Coronary artery (tissue), 2 donors: Measurements from ENCODE around the gene TUBGCP4.

ENCODE experiments used
- DNase-seq: peaks from one replicate; pipeline ENCODE4 v3.0.0-alpha.2; 2017; ENCODE audit warnings: low spot score
- H3K27ac ChIP-seq, 2 donors: fragments of 200-600 bp; sonication (generic); one replicate each; pipeline ENCODE4 v1.5.1; 2016 to 2019
- H3K4me3 ChIP-seq: fragments of 200-600 bp; sonication (generic); 2 replicates; pipeline ENCODE4 v1.5.1; 2016; ENCODE audit warnings: mild to moderate bottlenecking, moderate library complexity
- CTCF ChIP-seq: fragments of 200-600 bp; sonication (generic); IDR thresholded peaks from one replicate; pipeline ENCODE4 v1.5.1; 2019; ENCODE audit warnings: antibody characterized with exemption

The TUBGCP4 gene

DNA sequence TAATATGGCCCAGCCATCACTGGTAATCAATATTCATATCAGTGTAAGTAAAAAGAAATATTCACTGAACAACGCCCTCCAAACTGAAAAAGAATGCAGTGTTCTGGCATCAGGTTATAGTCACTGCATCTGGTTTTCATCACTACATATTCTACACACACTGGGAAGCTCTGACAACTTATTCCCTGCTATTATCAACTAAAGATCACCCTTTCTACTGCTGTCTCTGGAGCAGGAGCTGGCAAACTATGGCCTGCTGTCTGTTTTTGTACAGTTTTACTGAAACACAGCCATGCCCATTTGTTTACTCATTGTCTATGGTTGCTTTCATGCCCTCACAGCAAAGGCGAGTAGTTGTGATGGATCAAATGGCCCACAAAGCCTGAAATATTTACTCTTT lies 35.3 kb downstream of the TUBGCP4 start:
- Histone ChIP-seq H3K4me3 (no peak overlapping the region), H3K27ac (no peak overlapping the region)
- TF ChIP-seq CTCF: no peak
- no peak for DNase-seq

DNA sequence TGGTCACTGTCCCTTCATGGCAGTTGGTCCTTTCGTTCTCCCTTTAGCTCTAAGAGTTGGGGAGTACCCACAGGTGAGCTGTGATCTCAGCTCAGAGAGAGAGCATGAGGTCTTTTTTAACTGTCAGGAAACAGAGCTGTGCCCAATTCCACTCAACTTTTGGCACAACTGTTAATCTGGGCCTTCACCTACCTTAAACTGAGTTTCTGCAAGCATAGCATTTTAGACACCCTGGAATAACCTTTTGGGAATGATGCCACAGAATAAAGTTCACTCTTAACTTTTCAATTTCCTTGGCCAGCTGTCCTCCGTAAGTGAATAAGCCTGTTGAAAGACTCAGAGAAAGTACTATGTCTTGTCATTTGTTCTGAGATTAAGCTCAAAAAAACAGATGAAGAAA lies 35.9 kb downstream of the TUBGCP4 start:
- no peak for TF ChIP-seq CTCF
- DNase-seq: no peak
- Histone ChIP-seq H3K4me3 (no peak overlapping the region), H3K27ac (no peak overlapping the region)

DNA sequence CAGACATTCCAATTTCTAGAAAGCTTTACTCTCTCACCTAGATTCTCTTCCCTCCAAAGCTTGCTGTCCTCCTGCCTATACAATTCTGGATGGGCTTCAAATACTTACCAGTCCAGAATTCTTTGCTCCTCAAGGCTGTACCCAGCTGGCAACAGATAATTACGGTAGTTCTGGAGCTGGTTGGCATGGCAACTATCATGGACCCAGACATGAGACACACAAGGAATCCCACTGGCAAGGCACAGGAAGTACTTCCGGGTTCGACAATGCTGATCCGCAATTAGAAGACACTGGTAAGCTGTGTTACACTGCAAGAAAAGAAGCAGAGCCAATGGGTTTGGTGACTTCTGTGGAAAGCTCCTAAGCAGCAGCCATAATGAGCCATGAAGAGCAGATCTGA lies 37.9 kb downstream of the TUBGCP4 start:
- no peak for DNase-seq

GRCh38 chr15:43410572-43411214 lies 39.8 kb downstream of the TUBGCP4 start:
- Histone ChIP-seq H3K4me3 (no peak overlapping the region), H3K27ac (no peak overlapping the region)
- DNase-seq: no peak
- no peak for TF ChIP-seq CTCF

More for the DNA sequence above, 37.9 kb downstream of the TUBGCP4 start:
- no peak overlapping the region for H3K4me3 ChIP-seq
- no peak overlapping the region for H3K27ac ChIP-seq
- TF ChIP-seq CTCF: no peak

DNA sequence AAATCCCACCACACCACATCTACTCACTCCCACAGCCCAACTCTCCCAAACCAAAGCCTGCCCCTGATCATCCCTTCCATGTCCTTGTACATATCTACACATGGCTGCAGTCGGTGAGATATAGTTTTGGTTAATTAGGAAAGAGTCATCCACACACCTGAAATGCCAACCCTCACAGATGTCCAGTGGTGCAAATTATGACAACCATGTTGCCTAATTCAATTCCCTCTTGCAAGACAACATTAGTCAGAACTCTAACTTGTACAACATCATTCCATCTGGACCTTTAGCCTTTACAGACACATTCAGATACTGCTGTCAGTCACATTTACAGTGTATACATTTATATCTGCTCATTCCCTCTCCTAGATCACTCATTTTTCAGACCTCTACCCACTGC lies 41.2 kb downstream of the TUBGCP4 start:
- TF ChIP-seq CTCF: no peak
- Histone ChIP-seq H3K27ac (no peak overlapping the region), H3K4me3 (no peak overlapping the region)
- DNase-seq: no peak

DNA sequence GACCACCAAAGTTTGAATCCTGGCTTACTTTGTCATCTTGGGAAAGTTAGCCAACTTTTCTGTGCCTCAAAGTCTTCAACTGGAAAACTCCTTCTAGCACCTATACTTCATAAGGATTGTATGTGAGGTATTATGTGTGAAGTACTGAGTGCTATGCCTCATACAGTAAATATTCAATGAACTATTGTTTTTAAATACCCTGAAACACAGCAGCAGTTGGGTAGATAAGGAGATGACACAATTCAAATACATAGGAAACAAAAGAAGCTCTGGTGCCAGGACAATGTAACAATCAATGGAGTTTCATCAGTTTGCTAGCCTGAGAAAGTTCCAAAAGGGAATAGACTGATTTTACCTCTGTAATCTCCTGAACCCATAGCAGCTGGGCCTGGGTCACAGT lies 43.3 kb downstream of the TUBGCP4 start:
- H3K27ac ChIP-seq: no peak overlapping the region
- DNase-seq: no peak
- TF ChIP-seq CTCF: no peak
- H3K4me3 ChIP-seq: no peak overlapping the region

- H3K27ac ChIP-seq: no peak overlapping the region
- no peak for TF ChIP-seq CTCF
- DNase-seq: no peak
These were observed 49.5 kb downstream of the TUBGCP4 start for GRCh38 chr15:43420435-43420834.

More at GRCh38 chr15:43420435-43420834, 49.5 kb downstream of the TUBGCP4 start:
- no peak overlapping the region for H3K4me3 ChIP-seq
